ENCODE data around the gene RIOX2. TPM values are rescaled to one million over a fixed set of nuclear protein-coding genes. Genes with fewer than 3 reads are reported as not detected.

RIOX2 gene
- polyA plus RNA-seq, 1 donor from 2014 or later, result 0.48 TPM

GRCh38 chr3:97934980-97935695, 37.1 kb downstream of the RIOX2 start:
- no peaks in the 10 kb centered on the region for H4K20me1 ChIP-seq (ENCODE audit: insufficient read depth)
- H2AFZ ChIP-seq (ENCODE audit: low read depth, low read length), result no peak overlapping the region
- no peak overlapping the region for H3K27ac ChIP-seq (ENCODE audit: low read length)
- TF ChIP-seq SMC3 (conservative IDR thresholded peaks at IDR 0.05; ENCODE audit: poor library complexity) (no peak), MXI1 (conservative IDR thresholded peaks at IDR 0.05; ENCODE audit: poor library complexity, severe bottlenecking) (no peak)
- no peaks in the 10 kb centered on the region for H3F3A ChIP-seq (ENCODE audit: insufficient read depth, low read length, poor library complexity, severe bottlenecking)
- no peaks in the 10 kb centered on the region for H3K36me3 ChIP-seq (ENCODE audit: insufficient read depth, low read length)
- no peak overlapping the region for H3K4me2 ChIP-seq (ENCODE audit: low read length)
- no peaks in the 10 kb centered on the region for H3K9me3 ChIP-seq (ENCODE audit: low read length)
- H3K79me2 ChIP-seq (replicated peaks; ENCODE audit: insufficient read depth, low read length), result no peaks in the 10 kb centered on the region
- H3K9me2 ChIP-seq (ENCODE audit: insufficient read depth, low read length), result no peaks in the 10 kb centered on the region
- H3K4me3 ChIP-seq (ENCODE audit: low read length), result no peak overlapping the region
- H3K27me3 ChIP-seq (ENCODE audit: insufficient read depth, low read depth, low read length), result no peaks in the 10 kb centered on the region
- no peak overlapping the region for H3K9ac ChIP-seq (ENCODE audit: low read length)

- H3K9me3 ChIP-seq (ENCODE audit: low read length), result no peaks in the 10 kb centered on the region
- no peak overlapping the region for H2AFZ ChIP-seq (ENCODE audit: low read depth, low read length)
- H3K4me2 ChIP-seq (ENCODE audit: low read length), result no peak overlapping the region
- TF ChIP-seq SMC3 (conservative IDR thresholded peaks at IDR 0.05; ENCODE audit: poor library complexity) (no peak), POLR2AphosphoS5 (IDR thresholded peaks at IDR 0.05) (no peak), CTCF (IDR thresholded peaks at IDR 0.05; ENCODE audit: poor library complexity, severe bottlenecking) (no peak), TAF1 (IDR thresholded peaks at IDR 0.05; ENCODE audit: low read depth) (no peak), REST (IDR thresholded peaks at IDR 0.05; ENCODE audit: borderline replicate concordance) (no peak), EP300 (conservative IDR thresholded peaks at IDR 0.05; ENCODE audit: poor library complexity, severe bottlenecking) (no peak), RAD21 (conservative IDR thresholded peaks at IDR 0.05) (no peak), MXI1 (conservative IDR thresholded peaks at IDR 0.05; ENCODE audit: poor library complexity, severe bottlenecking) (no peak), EZH2 (IDR thresholded peaks at IDR 0.05; ENCODE audit: borderline replicate concordance, insufficient read depth, low read length, poor library complexity, severe bottlenecking) (no peak)
- H3K4me3 ChIP-seq (ENCODE audit: low read length), result no peak overlapping the region
- H3F3A ChIP-seq (ENCODE audit: insufficient read depth, low read length, poor library complexity, severe bottlenecking), result no peaks in the 10 kb centered on the region
- no peak overlapping the region for H3K9ac ChIP-seq (ENCODE audit: low read length)
- H3K27me3 ChIP-seq (ENCODE audit: insufficient read depth, low read depth, low read length), result no peaks in the 10 kb centered on the region
- H3K27ac ChIP-seq (ENCODE audit: low read length), result no peak overlapping the region
- H3K36me3 ChIP-seq (ENCODE audit: insufficient read depth, low read length), result no peaks in the 10 kb centered on the region
- no peaks in the 10 kb centered on the region for H3K9me2 ChIP-seq (ENCODE audit: insufficient read depth, low read length)
- no peaks in the 10 kb centered on the region for H4K20me1 ChIP-seq (ENCODE audit: insufficient read depth)
- no peaks in the 10 kb centered on the region for H3K79me2 ChIP-seq (replicated peaks; ENCODE audit: insufficient read depth, low read length)
Observed at GRCh38 chr3:97932387-97932801, 39.8 kb downstream of the RIOX2 start.

Data from neural cell (in vitro differentiated cells).